Kidney glomerular epithelial cell (primary cell): ENCODE results near the gene EPPIN.
"Not testable (repeated sequence)": the region's sequence is repeated elsewhere in the genome, so short reads cannot be mapped to it uniquely, and the experiment has no call there.

Source experiments
- DNase-seq: peaks from one replicate; lab custom pipeline; 2025; lab: John Stamatoyannopoulos, UW

Gene EPPIN

GRCh38 chr20:45547206-45547770 is at the start of gene EPPIN:
Gene EPPIN (minus strand): TSS chr20:45547401. CDS start chr20:45547357, 44 bp downstream.
- DNase-seq = no peak

DNA sequence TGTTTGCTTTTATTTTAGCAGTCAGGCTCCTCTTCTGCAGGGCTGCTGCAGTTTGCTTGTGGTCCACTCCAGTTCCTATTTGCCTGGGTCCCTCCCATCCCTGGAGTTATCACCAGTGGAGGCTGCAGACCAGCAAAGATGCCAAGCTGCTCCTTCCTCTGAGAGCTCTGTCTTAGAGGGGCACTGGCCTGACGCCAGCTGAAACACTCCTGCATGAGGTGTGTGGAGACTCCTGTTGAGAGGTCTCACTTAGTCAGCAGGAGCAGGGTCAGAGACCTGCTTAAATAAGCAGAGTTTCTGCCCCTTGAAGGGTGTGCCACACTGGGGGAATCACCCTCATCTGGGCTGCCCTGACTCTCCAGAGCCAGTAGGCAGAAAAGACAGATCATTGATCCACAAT is 48.0 kb upstream of the EPPIN start:
- no peak for DNase-seq

DNA sequence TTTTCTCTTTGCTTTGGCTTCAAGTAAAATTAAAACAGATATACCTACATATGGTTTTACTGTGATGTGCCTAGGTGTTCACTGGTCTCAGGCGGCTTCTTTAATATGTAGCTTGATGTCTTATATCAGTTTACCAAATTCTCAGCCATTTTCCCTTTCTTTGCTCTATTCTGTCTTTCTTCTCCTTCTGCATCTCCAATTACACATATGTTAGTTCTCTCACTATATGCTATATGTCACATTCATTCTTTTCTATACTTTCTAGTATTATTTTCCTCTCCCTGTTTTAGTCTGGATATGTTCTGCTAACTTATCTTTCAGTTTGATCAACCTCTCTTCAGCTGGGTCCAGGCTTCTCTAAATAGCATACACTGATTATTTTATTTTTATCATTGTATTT is 46.3 kb upstream of the EPPIN start:
- no peak for DNase-seq

DNA sequence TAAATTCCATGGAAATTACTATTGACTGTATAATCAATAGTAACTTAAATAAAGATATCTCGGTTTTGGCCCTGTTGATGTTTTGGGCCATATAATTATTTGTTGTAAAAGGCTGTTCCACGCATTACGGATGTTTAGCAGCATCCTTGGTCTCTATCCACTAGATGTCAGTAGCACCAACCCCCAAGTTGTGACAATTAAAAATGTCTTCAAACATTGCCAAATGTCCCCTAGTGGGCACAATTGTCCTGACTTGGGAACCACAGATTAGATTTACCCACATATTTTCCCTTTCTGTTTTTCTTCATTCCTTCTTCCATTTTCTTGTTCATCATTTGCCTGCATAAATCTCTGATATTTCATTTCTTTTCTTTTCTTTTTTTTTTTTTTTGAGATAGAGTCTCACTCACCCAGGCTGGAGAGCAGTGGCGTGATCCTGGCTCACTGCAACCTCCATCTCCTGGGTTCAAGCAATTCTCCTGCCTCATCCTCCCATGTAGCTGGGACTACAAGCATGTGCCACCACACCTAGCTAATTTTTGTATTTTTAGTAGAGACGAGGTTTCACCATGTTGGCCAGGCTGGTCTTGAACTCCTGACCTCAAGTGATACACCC is 45.5 kb upstream of the EPPIN start:
- peak; percentile 36 for DNase-seq

DNA sequence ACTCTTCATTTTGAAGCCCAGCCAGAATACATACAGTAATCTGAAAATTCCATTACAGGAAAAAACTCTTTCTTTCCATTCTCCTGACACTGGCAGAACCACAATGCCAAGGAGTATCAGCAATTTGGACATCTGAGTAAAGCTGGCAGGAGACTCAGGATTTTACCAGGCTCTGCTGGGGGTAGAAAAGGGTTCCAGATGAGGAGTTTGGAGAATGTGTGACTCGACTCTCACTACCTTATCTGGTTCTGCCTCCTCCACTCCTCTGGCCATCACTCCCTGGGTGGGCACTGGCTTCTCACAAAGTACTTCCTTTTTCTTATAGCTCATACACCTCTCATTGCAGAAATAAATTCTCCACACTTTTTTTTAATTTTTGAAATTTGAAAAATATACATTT is 42.5 kb upstream of the EPPIN start:
- peak; percentile 88 for DNase-seq

DNA sequence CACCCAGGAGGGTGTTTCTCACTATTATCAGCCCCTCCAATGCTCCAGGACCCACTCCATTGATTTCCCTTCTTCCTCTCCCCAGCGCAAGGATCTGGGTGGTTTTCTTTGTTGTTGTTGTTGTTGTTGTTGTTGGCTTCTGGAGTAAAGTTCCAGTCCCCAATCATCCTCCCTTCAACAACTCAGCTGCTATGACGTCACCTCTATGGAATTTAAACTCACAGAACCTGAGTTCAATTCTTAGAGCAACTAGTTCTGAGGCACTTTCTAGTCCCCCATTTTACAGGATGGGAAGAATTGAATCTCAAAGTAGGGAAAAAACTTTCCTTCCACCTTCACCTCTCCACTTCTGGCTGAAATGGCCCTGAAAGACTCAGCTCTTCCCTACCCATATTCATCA is 41.6 kb upstream of the EPPIN start:
- no peak for DNase-seq

GRCh38 chr20:45585986-45586385 is 38.8 kb upstream of the EPPIN start:
- not testable (repeated sequence) for DNase-seq

GRCh38 chr20:45584294-45584693 is 37.1 kb upstream of the EPPIN start:
- not testable (repeated sequence) for DNase-seq

- DNase-seq = no peak
These were observed 36.3 kb upstream of the EPPIN start for GRCh38 chr20:45583502-45583901.

DNA sequence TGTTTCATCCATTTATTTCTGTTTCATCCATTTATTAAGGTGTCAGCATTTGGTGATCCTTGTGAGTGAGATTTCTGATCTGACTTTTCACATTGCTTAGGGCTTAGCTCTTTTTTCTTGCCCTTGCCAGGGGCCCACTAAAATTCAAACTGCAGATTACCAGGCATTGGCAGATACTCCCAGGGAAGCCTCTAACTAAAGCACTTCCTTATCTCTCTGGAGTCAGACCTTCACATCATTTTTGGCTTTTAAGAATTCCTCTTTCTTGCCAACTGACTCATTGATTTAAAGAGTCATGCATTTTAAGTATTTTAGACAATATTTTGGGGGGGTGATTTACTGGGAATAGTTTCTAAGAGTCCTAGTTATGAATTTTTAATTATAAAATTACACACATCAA is 34.5 kb upstream of the EPPIN start:
- DNase-seq = no peak

DNA sequence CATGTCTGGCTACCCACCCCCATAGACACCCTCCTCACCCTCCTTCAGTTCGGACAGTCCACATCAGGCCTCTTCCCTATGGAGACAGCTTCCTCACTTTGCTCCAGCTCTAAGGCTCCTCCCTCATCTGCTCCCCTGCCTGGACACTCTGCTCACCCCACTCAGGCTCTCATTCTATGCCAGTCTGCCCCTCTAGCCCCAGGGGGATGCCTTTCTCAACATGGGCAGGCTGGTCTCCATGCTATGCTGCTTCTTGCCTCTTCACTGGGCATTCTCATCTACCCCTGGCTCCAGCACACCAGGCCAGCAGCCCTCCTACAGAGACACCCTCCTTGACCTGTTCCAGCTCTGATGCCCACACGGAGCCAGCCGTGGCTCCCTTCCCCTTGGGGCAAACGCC is 32.0 kb upstream of the EPPIN start, which contains the start of gene WFDC8:
TSS of gene WFDC8 (minus strand) at position 101 of the 400 bp plus-strand sequence. CDS start at position 64, 37 bp downstream.
- DNase-seq = no peak

- DNase-seq = no peak
These were observed 31.0 kb upstream of the EPPIN start for GRCh38 chr20:45578231-45578630.

GRCh38 chr20:45576995-45577394 is 29.8 kb upstream of the EPPIN start:
- DNase-seq = no peak

DNA sequence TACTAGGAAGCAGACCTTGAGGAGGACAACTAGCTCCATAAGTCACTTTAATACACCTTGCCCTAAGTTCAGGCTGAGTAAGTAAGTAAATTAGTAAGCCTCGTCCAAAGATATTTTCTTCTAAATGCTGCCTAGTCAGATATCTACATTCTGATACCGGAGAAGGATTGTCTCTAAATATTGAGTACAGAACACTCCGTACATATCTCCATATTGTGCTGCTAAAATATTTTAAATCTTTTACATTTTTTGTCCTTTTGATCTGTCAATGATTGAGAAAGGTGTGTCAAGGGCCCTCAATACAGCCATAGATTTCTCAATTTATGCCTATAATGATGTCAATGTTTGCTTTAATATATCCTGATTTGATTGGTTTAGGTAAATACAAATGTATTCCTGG is 28.7 kb upstream of the EPPIN start:
- DNase-seq = no peak

DNA sequence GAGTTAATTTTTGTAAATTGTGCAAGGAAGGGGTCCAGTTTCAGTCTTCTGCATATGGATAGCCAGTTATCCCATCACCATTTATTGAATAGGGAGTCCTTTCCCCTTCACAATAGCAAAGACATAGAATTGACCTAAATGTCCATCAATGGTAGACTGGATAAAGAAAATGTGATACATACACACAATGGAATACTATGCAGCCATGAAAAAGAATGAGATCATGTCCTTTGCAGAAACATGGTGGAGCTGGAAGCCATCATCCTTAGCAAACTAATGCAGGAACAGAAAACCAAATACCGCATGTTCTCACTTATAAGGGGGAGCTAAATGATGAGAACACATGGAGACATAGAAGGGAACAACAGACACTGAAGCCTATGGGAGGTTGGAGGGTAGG is 22.4 kb upstream of the EPPIN start:
- DNase-seq = not testable (repeated sequence)

DNA sequence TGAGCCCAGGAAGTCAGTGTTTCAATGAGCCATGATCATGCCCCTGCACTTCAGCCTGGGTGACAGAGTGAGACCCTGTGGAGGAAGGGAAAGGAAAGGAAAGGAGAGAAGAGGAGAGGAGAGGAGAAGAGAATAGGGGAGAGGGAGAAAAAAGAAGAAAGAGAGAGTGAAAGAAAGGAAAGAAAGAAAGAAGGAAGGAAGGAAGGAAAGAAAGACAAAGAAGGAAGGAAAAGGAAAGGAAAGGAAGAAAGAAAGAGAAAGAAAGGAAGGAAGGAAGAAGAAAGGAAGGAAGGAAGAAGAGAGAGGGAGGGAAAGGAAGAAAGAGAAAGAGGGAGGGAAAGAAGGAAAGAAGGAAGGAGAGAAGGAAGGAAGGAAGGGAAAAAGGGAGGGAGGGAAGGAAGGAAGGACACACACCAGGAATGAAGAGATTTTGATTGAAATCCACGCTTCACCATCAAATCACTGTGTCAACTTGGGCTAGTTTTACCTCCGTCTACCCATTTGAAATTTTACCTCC is 17.6 kb upstream of the EPPIN start:
- DNase-seq = no peak

- no peak for DNase-seq
These were observed 8.0 kb upstream of the EPPIN start for GRCh38 chr20:45555198-45555597.

DNA sequence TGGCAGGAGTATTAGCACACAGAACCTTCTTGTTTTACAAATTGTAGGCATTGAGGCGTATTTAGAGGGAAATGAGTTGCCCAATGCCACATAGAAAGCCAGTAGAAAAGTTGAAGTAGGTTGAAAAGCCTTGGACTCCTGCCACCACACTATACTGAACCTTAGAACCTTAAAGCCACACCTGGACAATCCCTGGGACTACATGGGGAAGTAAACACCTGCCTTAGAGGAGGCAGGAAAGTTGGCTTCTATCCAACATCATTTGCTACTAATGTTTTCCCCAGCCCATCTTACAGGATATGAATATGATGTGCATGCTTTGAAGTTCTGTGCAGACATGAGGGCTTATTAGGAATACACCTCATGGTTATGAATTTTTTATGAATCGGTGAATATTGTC is 5.3 kb upstream of the EPPIN start:
- no peak for DNase-seq

- no peak for DNase-seq
These were observed 3.6 kb upstream of the EPPIN start for GRCh38 chr20:45550765-45551164.

DNA sequence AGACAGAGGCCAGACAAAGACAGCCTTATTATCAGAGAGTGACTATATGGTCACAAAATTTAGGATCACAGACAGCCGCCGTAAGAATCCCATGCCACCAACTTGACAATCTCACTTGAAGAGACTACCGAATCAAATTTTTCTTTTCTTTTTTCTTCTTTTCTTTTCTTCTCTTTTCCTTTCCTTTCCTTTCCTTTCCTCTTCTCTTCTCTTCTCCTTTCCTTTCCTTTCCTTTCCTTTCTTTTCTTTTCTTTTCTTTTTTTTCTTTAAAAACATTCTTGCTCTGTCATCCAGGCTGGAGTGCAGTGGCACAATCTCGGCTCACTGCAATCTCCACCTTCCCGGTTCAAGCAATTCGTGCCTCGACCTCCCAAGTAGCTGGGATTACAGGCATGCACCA is 1.2 kb upstream of the EPPIN start:
- no peak for DNase-seq

- DNase-seq = peak; percentile 40
These were observed 1.3 kb downstream of the EPPIN start for GRCh38 chr20:45545754-45546453.

DNA sequence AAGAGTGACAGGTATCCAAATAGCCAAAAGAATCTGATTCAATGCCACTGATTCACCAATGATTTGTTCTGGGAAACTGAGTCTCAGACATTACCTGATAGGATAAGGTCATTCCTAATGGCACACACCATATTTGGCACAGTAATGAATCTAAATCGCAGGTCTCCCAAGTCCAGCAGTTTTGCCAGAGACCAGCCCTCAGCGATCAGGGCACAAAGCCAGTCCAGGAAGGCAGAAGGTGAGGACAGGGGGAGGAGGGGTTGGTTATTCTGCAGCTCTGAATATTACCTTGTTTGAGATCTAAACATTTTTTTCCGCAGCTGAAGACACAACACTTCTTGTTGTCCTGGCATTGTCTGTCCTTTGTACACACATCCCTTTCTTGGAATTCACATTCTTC is 1.9 kb downstream of the EPPIN start:
- DNase-seq = no peak

GRCh38 chr20:45539382-45539781 is 7.8 kb downstream of the EPPIN start, which contains the start of gene WFDC6:
Gene WFDC6 (minus strand): TSS chr20:45539482. CDS start chr20:45539407, 75 bp downstream.
- DNase-seq = no peak
